Vagina (tissue), 2 donors: ENCODE results near the gene KRTDAP. TPM values are rescaled to one million over a fixed set of nuclear protein-coding genes. Genes with fewer than 3 reads are reported as not detected.

Experiments used
- DNase-seq, 2 donors: peaks; one replicate each; pipeline ENCODE4 v3.0.0-alpha.2; 2017; ENCODE audit errors: extremely low spot score in 2 of 2
- H3K27ac ChIP-seq: fragments of 200-600 bp; sonication (generic); one replicate; pipeline ENCODE4 v1.5.1; 2019
- H3K27me3 ChIP-seq: fragments of 200-600 bp; sonication (generic); one replicate; pipeline ENCODE4 v1.5.1; 2019
- H3K36me3 ChIP-seq, 2 donors: fragments of 200-600 bp; sonication (generic); one replicate each; pipeline ENCODE4 v1.5.1; 2017 to 2019
- H3K4me1 ChIP-seq: fragments of 200-600 bp; sonication (generic); one replicate; pipeline ENCODE4 v1.5.1; 2019
- H3K4me3 ChIP-seq, 2 donors: fragments of 200-600 bp; sonication (generic); 1 replicate in 1 of 2; 2 replicates in 1 of 2; pipeline ENCODE4 v1.5.1; 2016 to 2019
- H3K9me3 ChIP-seq: fragments of 200-600 bp; sonication (generic); one replicate; pipeline ENCODE4 v1.5.1; 2019
- CTCF ChIP-seq, 3 experiments: fragments of 450-650 bp in 2 of 3; fragments of 200-600 bp in 1 of 3; sonication (generic) in 1 of 3; IDR thresholded peaks; one replicate each; pipeline ENCODE4 v1.5.1; 2017 to 2019; ENCODE audit warnings: antibody characterized with exemption in 3 of 3, mild to moderate bottlenecking in 2 of 3, moderate library complexity in 2 of 3
- POLR2A ChIP-seq, 2 donors: fragments of 450-650 bp; IDR thresholded peaks; one replicate each; pipeline ENCODE4 v1.6.1; 2017; ENCODE audit warnings: antibody characterized with exemption in 2 of 2, mild to moderate bottlenecking in 2 of 2, moderate library complexity in 2 of 2
- POLR2AphosphoS5 ChIP-seq, 2 donors: sonication (generic); formaldehyde crosslinking; IDR thresholded peaks; one replicate each; pipeline ENCODE4 v1.9.0; 2017; ENCODE audit warnings: antibody characterized with exemption in 2 of 2, mild to moderate bottlenecking in 2 of 2, low read depth in 1 of 2; ENCODE audit not compliant: insufficient read depth in 1 of 2
- intact Hi-C: fragments of 100-400 bp; cut with DNase I; formaldehyde crosslinking; loops from one replicate; pipeline ENCODE4 v1.15.1; 2023
- total RNA-seq: library from RNA; depleted of rRNA; stranded (reverse); fragments of >200 nt; gene quantifications from one replicate; pipeline ENCODE4 v1.2.3, GENCODE V29; 2016

KRTDAP gene
- total RNA-seq, 1 donor from 2014 or later = 687 TPM

- intact Hi-C loops = loop anchor here (10.0 kb wide), 1 partner anchor 139 kb away; the partner anchor contains the start of gene FFAR3
These were observed 3.7 kb upstream of the KRTDAP start for GRCh38 chr19:35493971-35494370.

GRCh38 chr19:35491836-35492360 is 1.6 kb upstream of the KRTDAP start:
- no peaks in the 10 kb centered on the region for H3K27me3 ChIP-seq
- intact Hi-C loops = loop anchor here (1.0 to 10.0 kb wide), 2 partner anchors 35 to 137 kb away; partner anchors contain the start of gene FFAR3
- H3K9me3 ChIP-seq = no peaks in the 10 kb centered on the region
- H3K4me3 ChIP-seq = no peak overlapping the region
- no peaks in the 10 kb centered on the region for H3K36me3 ChIP-seq
- peaks cover 5% of the 10 kb centered on the region for H3K4me1 ChIP-seq
- TF ChIP-seq CTCF (IDR thresholded peaks at IDR 0.05) = no peak
- peak; percentile 20 to 27 for TF ChIP-seq POLR2AphosphoS5 (IDR thresholded peaks at IDR 0.05; ENCODE audit: insufficient read depth in 1 of 2, low read depth in 1 of 2)
- no peak overlapping the region for H3K27ac ChIP-seq
- DNase-seq = no peak

More at GRCh38 chr19:35493971-35494370, 3.7 kb upstream of the KRTDAP start:
- no peaks in the 10 kb centered on the region for H3K27me3 ChIP-seq
- H3K9me3 ChIP-seq = no peaks in the 10 kb centered on the region
- no peak for TF ChIP-seq POLR2A (IDR thresholded peaks at IDR 0.05)
- no peak for TF ChIP-seq POLR2AphosphoS5 (IDR thresholded peaks at IDR 0.05; ENCODE audit: insufficient read depth in 1 of 2, low read depth in 1 of 2)
- no peak for TF ChIP-seq CTCF (IDR thresholded peaks at IDR 0.05)
- H3K4me1 ChIP-seq = peaks cover 5% of the 10 kb centered on the region
- no peaks in the 10 kb centered on the region for H3K36me3 ChIP-seq
- no peak for DNase-seq
- no peak overlapping the region for H3K4me3 ChIP-seq
- peak overlapping the region; percentile 48 for H3K27ac ChIP-seq

- no peak overlapping the region for H3K27ac ChIP-seq
- DNase-seq = no peak
- peaks cover 5% of the 10 kb centered on the region for H3K4me1 ChIP-seq
- peak overlapping the region in 1 of 2 donors; percentile 25 for H3K4me3 ChIP-seq
- intact Hi-C loops = no loop called here
- no peaks in the 10 kb centered on the region for H3K27me3 ChIP-seq
- H3K9me3 ChIP-seq = no peaks in the 10 kb centered on the region
- H3K36me3 ChIP-seq = no peaks in the 10 kb centered on the region
- no peak for TF ChIP-seq POLR2A (IDR thresholded peaks at IDR 0.05)
- no peak for TF ChIP-seq CTCF (IDR thresholded peaks at IDR 0.05)
- no peak for TF ChIP-seq POLR2AphosphoS5 (IDR thresholded peaks at IDR 0.05; ENCODE audit: insufficient read depth in 1 of 2, low read depth in 1 of 2)
These were observed 1.6 kb downstream of the KRTDAP start for GRCh38 chr19:35488677-35489076.

GRCh38 chr19:35487656-35488182 is 2.5 kb downstream of the KRTDAP start:
- Histone ChIP-seq H3K27ac (no peak overlapping the region), H3K27me3 (no peaks in the 10 kb centered on the region), H3K36me3 (no peaks in the 10 kb centered on the region), H3K9me3 (no peaks in the 10 kb centered on the region), H3K4me3 (no peak overlapping the region), H3K4me1 (peaks cover 3% of the 10 kb centered on the region)
- intact Hi-C loops = no loop called here
- TF ChIP-seq POLR2AphosphoS5 (IDR thresholded peaks at IDR 0.05; ENCODE audit: insufficient read depth in 1 of 2, low read depth in 1 of 2) (no peak), CTCF (IDR thresholded peaks at IDR 0.05) (no peak), POLR2A (IDR thresholded peaks at IDR 0.05) (no peak)
- no peak for DNase-seq

- Histone ChIP-seq H3K4me3 (no peak overlapping the region), H3K4me1 (no peaks in the 10 kb centered on the region), H3K27ac (no peak overlapping the region), H3K36me3 (no peaks in the 10 kb centered on the region), H3K27me3 (no peaks in the 10 kb centered on the region), H3K9me3 (no peaks in the 10 kb centered on the region)
- intact Hi-C loops = no loop called here
- no peak for DNase-seq
- no peak for TF ChIP-seq POLR2A (IDR thresholded peaks at IDR 0.05)
- TF ChIP-seq POLR2AphosphoS5 (IDR thresholded peaks at IDR 0.05; ENCODE audit: insufficient read depth in 1 of 2, low read depth in 1 of 2) = no peak
- TF ChIP-seq CTCF (IDR thresholded peaks at IDR 0.05) = no peak
These were observed 4.0 kb downstream of the KRTDAP start for GRCh38 chr19:35486268-35486708.
